K562 (cell line): Measurements from ENCODE around the gene FAM187B. TPM values are rescaled to one million over a fixed set of nuclear protein-coding genes. Genes with fewer than 3 reads are reported as not detected.

Source experiments
- HDAC1 ChIP-seq, 2 experiments: fragments of 450-650 bp; IDR thresholded peaks; 2 replicates each; pipeline ENCODE4 v1.6.1; 2016 to 2017; ENCODE audit warnings: inconsistent platforms in 1 of 2, mild to moderate bottlenecking in 1 of 2, moderate library complexity in 1 of 2
- HDAC8 ChIP-seq: fragments of 450-650 bp; IDR thresholded peaks from 2 replicates; pipeline ENCODE4 v1.6.1; 2016; ENCODE audit warnings: mild to moderate bottlenecking, missing genetic modification characterization, moderate library complexity, missing compliant biosample characterization
- HMG20A ChIP-seq: fragments of 450-650 bp; formaldehyde crosslinking; conservative IDR thresholded peaks from 2 replicates; pipeline ENCODE4 v1.4.0; 2020; ENCODE audit warnings: mild to moderate bottlenecking, mixed read lengths
- HOXB6 ChIP-seq: fragments of 250-450 bp; sonication (Bioruptor Pico); IDR thresholded peaks from 2 replicates; pipeline ENCODE4 v1.5.1; 2022; ENCODE audit warnings: mild to moderate bottlenecking, borderline replicate concordance
- MAX ChIP-seq: sonication (generic); formaldehyde crosslinking; IDR thresholded peaks from 2 replicates; pipeline ENCODE4 v1.9.0; 2022; ENCODE audit warnings: mild to moderate bottlenecking, missing genetic modification reagents
- SP1 ChIP-seq: sonication (generic); formaldehyde crosslinking; IDR thresholded peaks from 2 replicates; pipeline ENCODE4 v1.8.1; 2022; ENCODE audit warnings: mild to moderate bottlenecking, missing genetic modification reagents
- SREBF1 ChIP-seq: fragments of 150-350 bp; IDR thresholded peaks from 2 replicates; pipeline ENCODE4 v1.6.1; 2014; ENCODE audit warnings: antibody characterized with exemption, low read depth, low read length, borderline replicate concordance
- TCFL5 ChIP-seq: fragments of 250-450 bp; sonication (Bioruptor Pico); conservative IDR thresholded peaks from 2 replicates; pipeline ENCODE4 v1.6.1; 2021; ENCODE audit warnings: mild to moderate bottlenecking, moderate library complexity, matching md5 sums
- TOE1 ChIP-seq, 2 experiments: fragments of 450-650 bp in 1 of 2; sonication (generic) in 1 of 2; formaldehyde crosslinking in 1 of 2; IDR thresholded peaks; 2 replicates each; pipeline versions ENCODE4 v1.7.1 to v1.8.0; 2016 to 2022; ENCODE audit warnings: borderline replicate concordance in 2 of 2, mild to moderate bottlenecking in 2 of 2, antibody characterized with exemption in 1 of 2, inconsistent platforms in 1 of 2, low read depth in 1 of 2, missing genetic modification reagents in 1 of 2, moderate library complexity in 1 of 2
- ZNF23 ChIP-seq: fragments of 250-450 bp; sonication (Bioruptor Pico); IDR thresholded peaks from 2 replicates; pipeline ENCODE4 v1.4.0; 2020; ENCODE audit warnings: mild to moderate bottlenecking
- ZNF431 ChIP-seq: sonication (generic); formaldehyde crosslinking; IDR thresholded peaks from 2 replicates; pipeline ENCODE4 v1.8.0; 2022; ENCODE audit warnings: mild to moderate bottlenecking, missing genetic modification reagents
- ZNF695 ChIP-seq: fragments of 450-650 bp; formaldehyde crosslinking; IDR thresholded peaks from 2 replicates; pipeline ENCODE4 v1.4.0; 2020; ENCODE audit warnings: mild to moderate bottlenecking, moderate library complexity
- ZNF764 ChIP-seq: fragments of 250-450 bp; sonication (Bioruptor Pico); IDR thresholded peaks from 2 replicates; pipeline ENCODE4 v1.4.0; 2020; ENCODE audit warnings: low read depth, mild to moderate bottlenecking, moderate library complexity
- ZNF766 ChIP-seq: fragments of 200-800 bp; sonication (Bioruptor generic); conservative IDR thresholded peaks from 2 replicates; pipeline ENCODE4 v1.6.1; 2016; ENCODE audit warnings: missing genetic modification characterization, missing compliant biosample characterization
- ZNF77 ChIP-seq: fragments of 250-450 bp; sonication (Bioruptor Pico); IDR thresholded peaks from 2 replicates; pipeline ENCODE4 v1.5.0; 2020
- polyA plus RNA-seq, 8 experiments: library from polyadenylated mRNA; depleted of rRNA in 4 of 8; stranded (reverse) in 5 of 8; unstranded in 3 of 8; fragments of >200 nt; fragmentation: Nextera tagmentation in 2 of 8; fragmentation: Illumina TruSeq in 1 of 8; extraction: Ambion mirVana in 2 of 8; extraction: Trizol in 1 of 8; gene quantifications; 2 replicates each; pipeline versions ENCODE4 v1.2.1 to v1.2.3, GENCODE V29; 2011 to 2014; ENCODE audit warnings: inconsistent platforms in 1 of 8, missing spikeins in 1 of 8
- total RNA-seq, 7 experiments: library from RNA; depleted of rRNA in 6 of 7; stranded (reverse); fragments of >200 nt in 6 of 7; fragmentation: Illumina TruSeq in 2 of 7; extraction: Trizol in 2 of 7; gene quantifications; 2 replicates each; pipeline versions ENCODE4 v1.2.1 to v1.2.3, GENCODE V29; 2011 to 2021; ENCODE audit warnings: low replicate concordance in 1 of 7
- TF ChIP-seq, protein P1 (sequence below): fragments of 250-450 bp; sonication (Bioruptor Pico); IDR thresholded peaks from 2 replicates; pipeline ENCODE4 v1.4.0; 2020; ENCODE audit warnings: borderline replicate concordance

FAM187B gene
- total and polyA plus RNA-seq, 9 of the 15 experiments (the other 6 are each of a cell fraction or from before 2014, with no cell fraction given), result 0.04 to 0.09 TPM; not detected in 7

DNA sequence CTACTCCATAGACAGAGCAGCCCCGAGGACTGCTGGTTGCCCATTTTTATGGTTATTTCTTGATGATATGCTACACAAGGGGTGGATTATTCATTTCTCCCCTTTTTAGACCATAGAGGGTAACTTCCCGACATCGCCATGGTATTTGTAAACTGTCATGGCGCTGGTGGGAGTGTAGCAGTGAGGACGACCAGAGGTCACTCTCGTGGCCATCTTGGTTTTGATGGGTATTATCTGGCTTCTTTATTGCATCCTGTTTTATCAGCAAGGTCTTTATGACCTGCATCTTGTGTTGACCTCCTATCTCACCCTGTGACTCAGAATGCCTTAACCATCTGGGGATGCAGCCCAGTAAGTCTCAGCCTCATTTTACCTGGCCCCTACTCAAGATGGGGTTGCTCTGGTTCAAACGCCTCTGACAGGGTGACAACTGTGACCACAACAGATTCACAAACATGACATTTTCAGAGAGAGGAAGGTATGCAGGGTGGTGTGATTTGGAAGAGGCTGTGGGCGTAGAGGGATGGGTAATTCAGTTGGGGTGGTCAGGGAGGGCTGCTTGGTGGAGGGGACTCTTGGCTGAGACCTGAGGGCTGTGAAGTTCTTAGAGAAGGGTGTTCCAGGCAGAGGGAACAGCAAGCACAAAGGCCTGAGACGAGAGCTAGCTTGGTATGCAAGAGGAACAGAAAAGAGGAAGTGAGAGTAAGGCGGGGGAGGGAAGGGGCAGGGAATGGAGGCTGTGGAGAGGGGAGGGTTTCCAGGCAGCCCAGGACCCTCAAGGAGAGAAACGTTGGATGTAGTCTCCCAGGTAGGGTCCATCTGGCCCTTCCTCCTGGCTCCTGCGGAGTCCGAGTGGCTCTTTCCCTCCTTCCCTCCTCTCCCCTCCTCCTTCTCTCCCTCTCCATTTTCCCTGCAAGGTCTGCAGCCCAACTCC is 23.5 kb downstream of the FAM187B start (continued):
- TF ChIP-seq SREBF1 (no peak), ZNF23 (CRISPR knock-in tag) (peak; percentile 74), MAX (CRISPR knock-in tag) (no peak), ZNF431 (CRISPR knock-in tag) (no peak), HOXB6 (CRISPR knock-in tag) (peak; percentile 85; the same call in 1 of the 2 replicates), ZNF77 (CRISPR knock-in tag) (no peak), ZNF764 (CRISPR knock-in tag) (0 out of 2 replicates have a peak, but pooled peaks have one; percentile 40), HDAC1 (IDR thresholded peaks at IDR 0.05) (peak in 1 of 2 experiments; percentile 76; a peak in 2 of 4 replicates), HDAC8 (peak; percentile 98), SP1 (CRISPR knock-in tag) (no peak; the same call in 1 of the 2 replicates), TCFL5 (CRISPR knock-in tag) (peak; percentile 89), HMG20A (CRISPR knock-in tag) (no peak), ZNF695 (CRISPR knock-in tag) (0 out of 2 replicates have a peak, but pooled peaks have one; percentile 15), TOE1 (IDR thresholded peaks at IDR 0.05; ENCODE audit: borderline replicate concordance) (peak; percentile 68; the same call in 1 of the 2 replicates), TOE1 (CRISPR knock-in tag; IDR thresholded peaks at IDR 0.05; ENCODE audit: borderline replicate concordance, low read depth) (no peak), ZNF766 (CRISPR knock-in tag) (peak; percentile 97)
- TF ChIP-seq, protein P1, sequence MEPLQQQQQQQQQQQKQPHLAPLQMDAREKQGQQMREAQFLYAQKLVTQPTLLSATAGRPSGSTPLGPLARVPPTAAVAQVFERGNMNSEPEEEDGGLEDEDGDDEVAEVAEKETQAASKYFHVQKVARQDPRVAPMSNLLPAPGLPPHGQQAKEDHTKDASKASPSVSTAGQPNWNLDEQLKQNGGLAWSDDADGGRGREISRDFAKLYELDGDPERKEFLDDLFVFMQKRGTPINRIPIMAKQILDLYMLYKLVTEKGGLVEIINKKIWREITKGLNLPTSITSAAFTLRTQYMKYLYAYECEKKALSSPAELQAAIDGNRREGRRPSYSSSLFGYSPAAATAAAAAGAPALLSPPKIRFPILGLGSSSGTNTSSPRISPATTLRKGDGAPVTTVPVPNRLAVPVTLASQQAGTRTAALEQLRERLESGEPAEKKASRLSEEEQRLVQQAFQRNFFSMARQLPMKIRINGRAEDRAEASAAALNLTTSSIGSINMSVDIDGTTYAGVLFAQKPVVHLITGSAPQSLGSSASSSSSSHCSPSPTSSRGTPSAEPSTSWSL (CRISPR knock-in tag), result peak; percentile 96; the same call in 1 of the 2 replicates
